HTERT RPE-1 (cell line): Measurements from ENCODE around the gene ITSN1.

ENCODE experiments used
- in situ Hi-C: fragments of 300-500 bp; cut with MboI; formaldehyde crosslinking; loops from 4 replicates; pipeline ENCODE4 v1.14.3; 2020; ENCODE audit warnings: low sequenced_read_pairs

The ITSN1 gene

DNA sequence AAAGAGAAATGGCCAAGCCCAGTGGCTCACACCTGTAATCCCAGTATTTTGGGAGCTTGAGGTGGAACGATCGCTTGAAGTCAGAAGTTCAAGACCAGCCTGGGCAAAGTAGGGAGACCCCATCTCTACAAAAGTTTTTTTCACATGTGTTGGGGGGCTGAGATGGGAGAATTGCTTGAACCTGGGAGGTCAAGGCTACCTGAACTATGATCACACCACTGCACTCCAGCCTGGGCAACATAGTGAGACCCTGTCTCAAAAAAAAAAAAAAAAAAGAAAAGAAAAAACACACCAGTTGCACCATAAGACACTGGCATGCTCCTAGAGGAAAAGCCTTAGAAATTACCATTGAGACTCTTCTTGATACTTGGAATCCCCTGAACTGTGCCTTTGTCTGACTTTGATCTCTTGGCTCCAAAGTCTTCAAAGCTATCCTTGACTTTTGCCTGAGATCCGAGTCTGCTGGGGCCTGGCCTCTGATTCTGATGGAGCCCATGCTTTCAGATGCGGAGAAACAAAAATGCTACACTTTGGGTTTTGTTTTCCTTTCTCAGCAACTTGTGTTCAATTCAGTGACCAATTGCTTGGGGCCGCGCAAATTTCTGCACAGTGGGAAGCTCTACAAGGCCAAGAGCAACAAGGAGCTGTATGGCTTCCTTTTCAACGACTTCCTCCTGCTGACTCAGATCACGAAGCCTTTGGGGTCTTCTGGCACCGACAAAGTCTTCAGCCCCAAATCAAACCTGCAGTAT is 239.6 kb downstream of the ITSN1 start:
- in situ Hi-C loops: no loop called here

DNA sequence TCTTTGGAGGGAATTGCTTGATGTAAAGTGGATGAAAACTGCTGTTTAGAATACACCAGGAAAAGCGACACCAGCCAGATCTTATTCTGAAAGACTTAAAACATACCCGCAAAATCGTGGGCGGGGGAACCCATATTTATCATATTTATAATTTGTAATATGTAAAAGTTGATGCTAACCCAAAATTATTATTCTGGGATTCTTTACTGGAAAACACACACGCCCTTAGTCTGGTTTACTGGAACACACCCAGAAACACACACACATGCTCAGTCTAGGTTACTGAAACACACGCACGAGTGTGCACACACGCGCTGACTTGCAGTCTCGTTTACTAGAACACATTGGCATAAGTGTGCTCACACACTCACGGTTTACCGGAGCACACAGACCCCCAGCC is 240.8 kb downstream of the ITSN1 start:
- in situ Hi-C loops: no loop called here

DNA sequence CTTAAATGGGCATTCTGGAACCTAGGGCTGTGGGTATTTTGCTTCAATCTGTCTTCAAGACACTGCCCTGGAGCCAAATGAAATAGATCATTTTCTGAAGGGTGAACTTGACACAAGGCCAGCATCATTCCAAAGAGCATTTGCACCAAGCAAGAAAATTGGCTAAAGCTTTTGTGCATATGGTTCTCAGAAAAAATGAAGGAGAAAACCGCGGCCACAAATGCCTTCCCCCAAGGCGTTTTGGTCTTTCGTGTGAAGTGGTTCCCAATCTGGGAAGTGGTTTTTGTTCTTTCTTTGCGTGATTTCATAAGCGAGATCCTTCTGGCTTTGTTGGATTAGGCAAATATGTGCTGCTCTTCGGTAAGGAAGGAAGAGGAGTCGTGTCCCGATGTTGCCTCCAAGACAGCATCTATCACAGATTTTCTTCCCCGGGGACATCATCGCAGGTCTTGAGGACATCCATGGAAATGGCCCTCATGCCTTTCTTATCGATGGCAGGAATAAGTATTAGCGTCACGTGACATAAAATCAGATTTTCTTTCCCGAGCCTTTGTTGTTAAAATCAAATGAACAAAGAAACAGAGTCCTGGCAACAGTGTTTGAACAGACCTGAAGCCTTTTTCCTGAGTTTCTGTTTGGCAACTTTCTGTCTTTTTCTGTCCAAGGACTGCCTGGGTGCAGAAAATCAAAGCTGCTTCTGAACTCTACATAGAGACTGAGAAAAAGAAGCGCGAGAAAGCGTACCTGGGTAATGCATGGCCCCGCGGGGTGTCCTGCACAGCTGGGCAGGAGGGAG is 242.3 kb downstream of the ITSN1 start:
- in situ Hi-C loops: no loop called here

DNA sequence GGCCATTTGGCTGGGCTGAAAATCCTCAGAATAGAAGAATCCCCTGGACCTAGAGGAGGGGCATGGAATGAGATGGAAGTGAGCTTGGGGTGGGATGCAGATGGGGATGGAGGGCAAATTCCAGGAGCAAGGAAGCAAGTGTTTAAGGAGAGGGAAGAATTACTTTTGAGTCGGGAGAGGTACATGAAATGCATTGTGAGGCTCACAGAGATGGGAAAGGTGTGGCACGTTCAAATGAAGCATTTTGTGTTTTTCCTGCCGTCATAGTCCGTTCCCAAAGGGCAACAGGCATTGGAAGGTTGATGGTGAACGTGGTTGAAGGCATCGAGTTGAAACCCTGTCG is 242.8 kb downstream of the ITSN1 start:
- in situ Hi-C loops: no loop called here

DNA sequence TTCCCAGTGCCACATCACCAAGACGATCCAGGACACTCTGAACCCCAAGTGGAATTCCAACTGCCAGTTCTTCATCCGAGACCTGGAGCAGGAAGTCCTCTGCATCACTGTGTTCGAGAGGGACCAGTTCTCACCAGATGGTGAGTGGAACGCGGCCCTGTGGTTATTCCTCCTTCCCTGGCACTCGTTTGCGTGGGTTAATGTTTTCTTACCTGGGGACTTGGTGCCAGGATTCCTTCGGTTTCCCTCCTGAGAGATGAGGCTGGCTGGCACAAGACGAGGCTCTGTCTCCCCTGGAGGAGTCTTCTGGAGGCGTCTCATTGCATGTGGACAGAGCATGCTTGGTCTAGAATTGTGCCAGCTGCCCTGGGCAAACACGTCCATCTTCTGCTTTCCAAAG is 244.0 kb downstream of the ITSN1 start:
- in situ Hi-C loops: no loop called here

DNA sequence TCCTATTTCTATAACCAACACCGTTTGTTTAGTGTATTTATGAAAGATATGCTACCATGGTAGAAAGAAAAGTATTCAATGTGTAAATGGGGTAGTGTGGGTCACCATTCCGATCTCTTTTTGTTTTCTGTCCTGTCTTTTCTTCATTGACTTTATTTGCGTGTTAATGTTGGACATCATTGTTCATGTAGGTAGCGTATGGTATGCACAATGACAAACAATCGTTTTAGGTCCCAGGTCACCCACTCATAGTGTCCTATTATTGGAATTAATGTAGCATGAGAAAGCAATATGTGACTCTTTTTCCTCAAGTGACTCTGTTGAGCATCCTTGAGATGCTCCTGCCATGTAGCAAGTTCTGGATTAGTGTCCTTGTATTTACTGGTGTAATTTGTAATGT is 247.9 kb downstream of the ITSN1 start:
- in situ Hi-C loops: no loop called here

DNA sequence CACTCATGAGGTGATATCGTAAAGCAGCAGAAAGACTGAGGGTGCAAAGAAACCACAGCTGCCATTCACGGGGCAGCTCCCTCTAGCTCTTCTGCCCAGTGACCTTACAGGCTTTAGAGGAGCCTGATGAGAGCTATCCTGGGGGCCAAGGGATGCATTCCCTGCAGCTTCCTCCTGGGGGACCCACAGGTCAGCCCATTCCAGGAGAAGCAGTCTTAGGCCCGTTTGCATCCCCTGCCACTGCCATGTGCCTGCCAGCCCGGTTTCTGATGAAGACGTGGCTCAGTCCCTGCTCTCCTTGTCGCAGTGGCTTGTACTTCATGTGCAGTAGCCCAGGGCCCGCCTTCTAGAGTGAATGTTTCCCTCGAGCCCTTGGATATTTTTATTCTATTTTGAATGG is 250.6 kb downstream of the ITSN1 start:
- in situ Hi-C loops: no loop called here

DNA sequence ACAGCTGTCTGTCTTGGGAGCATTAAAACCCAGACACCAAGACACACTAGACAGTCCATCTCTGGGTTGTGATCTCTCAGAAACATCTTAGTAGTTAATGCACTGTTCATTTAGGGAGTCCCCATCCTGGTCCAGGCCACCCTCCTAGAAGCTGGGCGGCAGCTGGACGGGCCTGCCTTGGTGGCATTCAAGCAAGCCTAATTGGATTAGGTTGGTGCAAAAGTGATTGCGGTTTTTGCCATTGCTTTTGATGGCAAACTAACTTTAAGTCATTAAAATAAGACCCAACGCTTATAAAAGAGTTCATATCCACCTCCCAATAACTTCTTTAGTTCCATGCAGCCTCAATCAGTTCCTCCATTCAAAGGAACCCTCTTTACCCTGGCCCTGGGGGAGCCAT is 251.6 kb downstream of the ITSN1 start:
- in situ Hi-C loops: no loop called here

DNA sequence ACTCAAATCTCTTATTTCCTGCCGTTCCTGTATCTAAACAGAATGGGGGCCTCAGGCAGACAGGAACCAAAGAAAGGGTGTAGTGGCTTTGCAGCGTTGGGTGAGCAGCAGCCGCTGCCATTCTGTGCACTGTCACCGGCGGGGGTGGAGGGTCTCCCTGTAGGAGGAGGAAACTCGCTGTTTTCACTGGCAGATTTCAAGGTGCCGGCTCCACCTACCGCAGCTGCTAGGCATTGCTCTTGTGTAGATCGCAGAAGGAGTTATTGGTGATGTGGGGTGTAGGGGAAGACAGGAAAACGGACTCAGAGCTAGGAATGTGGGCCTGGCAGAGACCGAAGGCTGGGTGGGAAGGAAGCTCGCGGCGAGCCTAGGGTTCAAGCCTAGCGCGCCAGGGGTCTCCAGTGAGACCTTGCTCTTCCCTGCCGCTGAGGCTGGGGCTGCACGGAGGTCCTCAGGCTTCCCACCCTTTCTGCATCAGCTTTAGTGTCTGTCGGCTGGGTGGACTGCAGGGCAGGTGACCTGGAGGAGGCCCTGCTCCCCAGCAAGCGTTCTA is 252.5 kb downstream of the ITSN1 start:
- in situ Hi-C loops: no loop called here

DNA sequence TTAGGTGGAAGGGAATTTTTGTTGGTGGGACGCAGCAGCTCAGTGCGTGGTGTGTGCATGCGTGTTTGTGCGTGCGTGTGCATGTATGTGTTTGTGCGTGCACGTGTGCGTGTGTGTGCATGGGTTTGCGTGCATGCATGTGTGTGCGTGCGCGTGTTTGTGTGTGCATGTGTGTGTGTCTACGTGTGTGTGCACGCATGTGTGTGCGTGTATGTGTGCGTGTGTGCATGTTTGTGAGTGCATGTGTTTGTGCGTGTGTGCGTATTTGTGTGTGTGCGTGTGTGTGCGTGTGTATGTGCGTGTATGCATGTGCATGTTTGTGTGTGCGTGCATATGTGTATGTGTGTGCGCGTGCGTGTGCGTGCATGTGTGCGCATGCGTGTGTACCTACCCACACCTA is 253.1 kb downstream of the ITSN1 start:
- in situ Hi-C loops: no loop called here

DNA sequence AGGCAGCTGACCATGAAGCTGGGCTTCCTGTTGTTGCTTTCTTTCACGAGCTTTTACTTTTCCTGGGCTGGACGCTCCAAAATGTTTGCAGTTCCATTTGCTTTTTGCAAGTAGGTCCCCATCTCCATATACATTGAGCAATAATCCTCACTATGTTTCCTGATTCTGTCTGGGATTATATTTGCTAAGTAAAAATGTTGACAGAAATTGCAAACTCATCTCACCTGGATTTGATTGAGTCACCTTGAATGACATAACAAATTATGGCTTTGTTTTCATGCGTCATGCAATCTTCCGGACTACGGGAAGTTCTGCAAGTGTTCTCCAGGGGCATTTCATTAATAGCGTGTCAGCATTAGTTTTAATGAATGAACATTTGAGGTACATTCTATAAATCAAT is 254.4 kb downstream of the ITSN1 start:
- in situ Hi-C loops: no loop called here

DNA sequence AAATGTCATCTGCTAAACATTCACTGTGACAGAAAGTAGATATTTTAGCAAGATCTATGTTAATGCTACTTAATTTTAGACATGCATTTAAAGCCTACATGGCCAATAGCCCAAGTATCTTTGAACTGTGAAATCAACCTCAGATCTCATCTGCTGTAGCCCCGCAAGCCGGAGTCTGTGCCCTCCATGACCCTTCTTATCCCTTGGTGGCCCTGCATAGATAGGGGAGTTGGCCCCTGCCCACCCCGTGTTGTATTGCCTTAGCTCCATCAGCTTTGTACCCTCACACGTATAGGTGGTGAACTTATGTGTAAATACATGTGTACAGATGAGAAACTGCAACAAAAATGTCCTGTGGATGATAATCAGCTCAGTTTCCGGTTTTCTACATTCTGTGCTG is 254.8 kb downstream of the ITSN1 start:
- in situ Hi-C loops: no loop called here

DNA sequence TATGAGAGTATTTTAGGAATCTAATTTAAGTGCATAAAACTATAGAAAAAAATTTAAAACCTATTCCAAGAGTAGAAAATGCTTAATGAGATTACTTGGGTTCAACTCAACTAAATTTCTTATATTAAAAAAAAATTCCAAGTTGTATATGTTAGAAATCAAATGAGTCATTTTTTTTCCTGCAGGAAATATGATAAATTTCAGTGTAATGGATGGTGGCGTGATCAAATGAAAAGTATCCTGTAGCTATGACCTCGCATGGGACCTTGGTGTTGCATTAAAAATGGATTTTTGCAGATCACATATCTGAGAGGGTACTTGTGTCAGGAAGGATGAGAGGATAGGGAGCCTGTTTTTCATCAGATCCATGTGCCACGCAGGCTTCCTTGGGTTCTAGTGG is 255.4 kb downstream of the ITSN1 start:
- in situ Hi-C loops: no loop called here

DNA sequence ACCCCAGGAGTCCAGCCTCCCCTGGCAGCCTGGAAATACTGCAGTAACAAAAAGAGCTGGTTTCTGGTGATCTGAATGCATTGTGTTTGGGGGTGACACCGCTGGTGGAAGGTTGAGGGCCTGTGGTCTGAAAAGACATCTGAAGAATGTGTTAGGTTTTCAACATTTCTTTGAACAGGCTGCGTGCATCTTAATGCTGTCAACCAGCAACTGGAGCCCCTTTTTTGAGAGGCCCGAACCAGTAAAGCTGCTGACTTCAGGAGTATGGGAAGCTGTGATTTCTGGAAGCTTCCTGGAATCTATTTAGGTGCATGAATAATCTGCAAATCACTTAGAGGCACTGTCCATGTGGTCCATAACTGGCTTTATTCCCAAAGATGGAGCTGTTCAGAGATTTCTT is 256.3 kb downstream of the ITSN1 start:
- in situ Hi-C loops: no loop called here

DNA sequence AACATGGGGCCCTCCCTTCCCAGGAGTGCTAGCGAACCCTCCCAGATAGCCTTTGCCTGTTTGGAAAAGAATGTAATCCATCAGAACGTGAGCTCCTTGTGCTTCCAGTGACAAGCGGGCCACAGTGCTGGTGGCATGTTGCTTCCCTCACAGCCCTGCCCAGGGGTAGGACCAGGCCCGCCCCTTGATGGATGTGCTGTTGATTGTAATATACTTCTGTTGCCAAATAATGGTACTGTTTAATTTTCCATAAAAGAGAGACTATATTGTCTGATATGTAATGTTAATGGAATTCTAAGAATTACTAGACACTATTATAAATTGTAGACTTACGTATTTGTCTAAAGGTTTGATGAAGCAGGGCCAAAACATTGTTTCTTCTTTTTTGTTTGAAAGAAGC is 256.9 kb downstream of the ITSN1 start:
- in situ Hi-C loops: no loop called here

DNA sequence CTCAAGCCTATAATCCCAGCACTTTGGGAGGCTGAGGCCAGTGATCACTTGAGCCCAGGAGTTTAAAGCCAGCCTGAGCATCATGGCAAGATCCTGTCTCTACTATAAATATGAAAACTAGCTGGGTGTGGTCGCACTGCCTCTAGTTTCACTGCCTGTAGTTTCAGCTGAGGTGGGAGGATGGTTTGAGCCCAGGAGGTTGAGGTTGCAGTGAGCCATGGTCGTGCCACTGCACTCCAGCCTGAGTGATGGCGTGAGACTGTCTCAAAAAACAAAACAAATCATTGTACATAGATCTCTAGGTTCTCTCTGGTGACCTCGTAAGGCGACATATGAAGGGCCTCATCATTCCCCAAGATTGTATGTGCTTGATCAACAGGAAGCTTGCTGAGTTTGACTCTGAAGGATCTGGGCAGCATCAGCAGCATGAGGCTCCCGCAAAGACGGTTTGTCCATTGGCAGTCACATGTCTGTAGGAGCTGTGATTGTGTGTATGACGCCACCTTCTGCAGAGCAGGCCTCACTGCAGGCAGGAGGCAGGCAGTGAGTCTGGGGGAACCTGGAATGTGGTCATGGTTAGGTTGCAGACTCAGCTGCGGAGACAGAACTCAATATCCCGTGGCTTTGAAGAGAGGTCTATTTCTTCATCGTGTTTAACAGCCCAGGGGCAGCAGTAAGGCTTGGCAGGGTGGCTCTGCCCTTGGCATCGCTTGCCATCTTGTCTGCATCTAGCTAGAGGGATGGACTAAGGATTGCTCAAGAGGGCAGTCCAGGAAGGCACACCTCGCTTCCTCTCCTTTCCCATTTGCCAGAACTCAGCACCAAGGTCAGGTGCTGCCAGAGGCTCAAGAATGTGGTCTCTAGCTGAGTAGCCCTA is 259.3 kb downstream of the ITSN1 start:
- in situ Hi-C loops: no loop called here

DNA sequence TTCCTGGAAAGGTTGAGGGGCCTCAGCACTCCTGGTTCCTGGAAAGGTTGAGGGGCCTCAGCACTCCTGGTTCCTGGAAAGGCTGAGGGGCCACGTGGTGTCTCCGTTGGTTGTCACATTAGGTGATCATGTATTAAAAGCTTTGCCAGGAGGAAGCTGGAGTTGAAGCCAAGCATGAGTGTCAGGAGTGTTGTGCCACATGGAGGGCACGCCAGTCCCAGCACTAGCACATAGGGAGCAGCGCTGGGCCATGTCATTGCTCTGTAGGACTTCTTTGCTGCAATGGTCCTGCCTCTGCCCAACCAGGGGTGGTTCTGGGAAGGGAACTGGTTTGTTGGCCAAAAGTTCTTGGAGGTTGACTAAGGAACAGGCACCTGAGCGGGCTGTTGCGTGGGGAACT is 260.0 kb downstream of the ITSN1 start:
- in situ Hi-C loops: no loop called here

DNA sequence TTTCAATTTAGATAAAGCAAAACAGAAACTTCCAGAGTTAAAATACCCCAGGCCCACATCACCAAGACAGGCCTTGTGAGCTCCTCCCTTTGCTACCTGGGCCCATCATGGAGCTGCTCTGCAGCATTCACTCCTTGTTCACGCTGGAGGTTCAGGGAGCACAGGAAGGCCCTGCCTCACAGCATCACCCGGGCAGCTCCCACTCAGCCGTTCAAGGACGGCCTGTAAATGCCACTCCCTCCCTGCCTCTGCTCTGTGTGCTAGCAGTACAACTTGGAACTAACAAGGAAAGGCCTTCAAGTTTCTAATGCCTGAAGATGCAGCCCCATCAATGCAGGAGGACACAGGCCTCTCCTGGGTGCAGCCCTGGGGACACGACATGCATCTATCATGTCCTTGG is 261.7 kb downstream of the ITSN1 start:
- in situ Hi-C loops: no loop called here

DNA sequence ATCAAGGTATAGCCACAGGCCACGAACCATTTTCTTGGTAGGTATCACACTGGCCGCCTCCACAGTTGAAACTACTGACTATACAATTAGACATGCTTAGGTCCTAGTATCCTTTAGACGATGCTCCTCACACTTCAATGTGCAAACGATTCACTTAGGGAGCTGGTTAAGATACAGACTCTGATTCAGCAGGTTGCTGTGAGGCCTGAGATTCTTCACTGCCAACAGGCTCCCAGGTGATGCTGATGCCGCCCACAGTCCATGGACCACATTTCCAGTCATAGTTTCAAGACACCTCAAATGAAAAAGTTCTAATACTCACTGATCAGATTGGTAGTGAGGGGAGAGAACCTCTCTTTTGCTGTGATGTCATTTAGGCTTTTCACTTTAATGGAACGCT is 266.5 kb downstream of the ITSN1 start:
- in situ Hi-C loops: no loop called here

DNA sequence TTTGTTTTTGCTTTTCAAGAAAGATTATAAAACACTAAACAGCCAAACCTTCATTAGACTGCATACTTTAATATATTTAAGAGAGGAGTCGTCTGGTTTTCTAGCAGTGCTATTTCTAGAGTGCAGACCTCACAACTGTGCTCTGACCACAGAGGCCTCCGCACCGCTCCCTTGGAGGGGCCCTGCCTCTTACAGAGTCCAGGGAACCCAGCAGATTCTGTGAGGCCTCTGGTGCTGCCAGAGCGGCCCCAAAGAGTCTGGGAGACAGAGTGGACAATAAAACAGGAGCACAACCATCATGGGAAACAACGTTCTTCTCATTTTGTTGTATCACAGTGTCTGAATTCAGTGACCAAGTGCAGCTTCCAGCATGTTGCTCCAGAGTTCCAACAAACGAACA is 267.5 kb downstream of the ITSN1 start:
- in situ Hi-C loops: no loop called here

DNA sequence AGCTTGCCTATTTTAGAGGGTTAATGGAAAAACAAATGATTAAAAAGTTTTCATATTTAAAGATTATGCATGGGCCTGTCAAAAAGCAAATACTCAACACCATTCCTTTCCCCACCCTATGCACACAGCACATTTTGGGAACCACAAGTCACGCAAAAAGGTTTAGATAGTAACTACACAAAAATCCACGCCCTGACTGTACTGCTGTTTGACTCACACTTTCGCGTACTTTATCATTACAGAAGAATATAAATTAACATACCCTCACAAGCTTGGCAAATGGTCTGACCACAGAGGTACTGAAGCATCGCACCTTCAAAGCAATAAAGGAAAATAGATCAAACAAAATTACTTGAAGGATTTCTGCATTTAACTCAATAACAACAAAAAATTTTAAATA is 271.9 kb downstream of the ITSN1 start:
- in situ Hi-C loops: no loop called here
